Sciatic nerve (tissue), 2 donors: ENCODE data around the gene CDKAL1. TPM values are rescaled to one million over a fixed set of nuclear protein-coding genes. Genes with fewer than 3 reads are reported as not detected.
"Not testable (repeated sequence)": the region's sequence is repeated elsewhere in the genome, so short reads cannot be mapped to it uniquely, and the experiment has no call there.

Source experiments
- ATAC-seq: fragments of 200-7000 bp; cut with Tn5 transposase; one replicate; pipeline ENCODE4 v1.9.1; 2020; ENCODE audit warnings: mild to moderate bottlenecking, moderate library complexity
- DNase-seq: peaks from one replicate; pipeline ENCODE4 v3.0.0-alpha.2; 2020; ENCODE audit warnings: low spot score
- intact Hi-C: fragments of 100-400 bp; cut with DNase I; formaldehyde crosslinking; loops from one replicate; pipeline ENCODE4 v1.14.2; 2022
- total RNA-seq: library from RNA; stranded (reverse); fragmentation: NEBNext Ultra II Directional; extraction: Animal tissue kit (Norgen Biotek cat#: 25700); gene quantifications from one replicate; pipeline ENCODE4 v1.2.1, GENCODE V29; 2021
- donor health status: DM: no; HTN: no; CAD: no.
- donor health status: DM: no; HTN: no; CAD: no.

The CDKAL1 gene
- total RNA-seq, 1 donor from 2014 or later = 20.5 TPM

DNA sequence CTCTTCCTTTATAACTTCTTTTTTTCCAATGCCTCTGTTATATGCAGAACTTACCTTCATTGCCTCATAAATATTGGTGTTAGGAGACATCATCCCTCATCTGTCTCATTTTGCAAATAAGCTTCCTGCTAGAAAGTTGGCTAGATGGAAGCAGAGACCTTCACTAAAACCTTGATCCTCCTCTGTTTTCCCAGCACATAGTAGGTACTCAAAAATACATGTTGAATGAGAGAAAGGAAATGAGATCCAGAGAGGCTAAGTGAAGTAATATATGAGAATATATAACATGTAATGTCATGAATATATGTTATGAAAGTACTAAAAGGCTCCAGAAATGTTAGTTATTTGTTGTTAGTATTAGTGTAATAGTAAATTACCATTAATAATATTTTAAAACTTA, 91.9 kb downstream of the CDKAL1 start:
- intact Hi-C loops = no loop called here
- ATAC-seq (no peak), DNase-seq (no peak)

GRCh38 chr6:20629509-20629908, 95.3 kb downstream of the CDKAL1 start:
- intact Hi-C loops = no loop called here
- DNase-seq = no peak
- no peak for ATAC-seq

GRCh38 chr6:20630136-20630535, 95.9 kb downstream of the CDKAL1 start:
- ATAC-seq = no peak
- intact Hi-C loops = no loop called here
- DNase-seq = no peak

GRCh38 chr6:20630617-20631548, 96.6 kb downstream of the CDKAL1 start:
- ATAC-seq (no peak), DNase-seq (no peak)
- intact Hi-C loops = no loop called here

DNA sequence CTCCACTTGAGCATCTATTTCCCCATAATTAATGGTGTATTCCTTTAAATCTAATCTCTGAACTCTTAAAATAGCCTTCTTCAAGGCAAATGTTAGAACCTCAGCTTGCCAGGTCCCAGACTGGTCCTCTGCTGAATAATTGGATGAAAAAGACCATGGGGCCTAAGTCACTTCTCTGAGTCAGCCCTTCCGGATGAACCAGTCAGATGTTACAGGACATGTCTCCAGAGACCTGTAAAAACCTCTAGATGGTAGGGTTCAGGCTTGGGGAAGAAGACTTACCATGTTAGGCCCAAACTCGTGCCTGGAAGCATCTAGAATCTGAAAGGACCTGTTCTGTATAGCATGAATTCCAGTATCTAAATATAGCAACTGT, 97.3 kb downstream of the CDKAL1 start:
- no peak for ATAC-seq
- intact Hi-C loops = no loop called here

DNA sequence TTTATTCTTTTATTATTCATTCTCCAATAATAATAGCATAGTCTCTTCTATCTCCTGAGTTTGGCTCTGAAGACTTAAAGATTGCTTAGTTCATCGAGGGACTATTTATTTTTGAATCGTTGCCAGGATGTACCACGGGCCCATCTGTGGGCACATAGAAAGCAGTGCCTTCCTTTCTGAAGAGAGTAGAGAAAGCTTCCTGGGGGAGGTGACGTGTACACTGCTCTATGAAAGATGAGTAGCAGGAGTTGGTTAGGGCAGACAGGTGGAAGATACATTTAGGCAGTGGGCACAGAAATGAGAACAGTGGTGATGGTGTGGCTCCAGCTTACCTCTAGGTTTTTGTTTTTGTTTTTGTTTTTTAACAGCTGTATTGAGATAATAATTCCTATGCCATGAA, 98.4 kb downstream of the CDKAL1 start:
- DNase-seq (no peak), ATAC-seq (no peak)
- intact Hi-C loops = no loop called here

More for the DNA sequence above, 97.3 kb downstream of the CDKAL1 start:
- no peak for DNase-seq

GRCh38 chr6:20633566-20634340, 99.5 kb downstream of the CDKAL1 start:
- no peak for ATAC-seq
- intact Hi-C loops = no loop called here

DNA sequence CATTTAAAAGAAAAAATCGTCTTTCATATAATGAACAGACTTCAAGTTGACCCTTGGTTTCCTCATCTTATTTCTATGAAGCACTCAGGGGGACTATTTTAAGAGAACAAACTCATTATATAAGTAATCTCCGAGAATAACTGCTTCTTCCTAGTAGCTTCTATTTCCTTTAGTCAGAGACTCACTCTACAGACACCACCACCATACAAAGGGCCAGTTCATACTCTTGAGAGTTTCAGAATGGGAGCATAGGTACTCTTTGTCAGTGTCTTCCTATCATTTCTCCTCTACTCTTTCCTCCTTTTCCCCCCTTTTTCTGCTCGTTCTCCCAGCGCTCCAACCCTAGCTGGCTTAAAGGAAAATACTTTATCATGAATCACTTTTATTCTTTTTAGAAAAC, 104.9 kb downstream of the CDKAL1 start:
- intact Hi-C loops = no loop called here
- ATAC-seq (no peak), DNase-seq (no peak)

More at GRCh38 chr6:20633566-20634340, 99.5 kb downstream of the CDKAL1 start:
- DNase-seq = no peak

GRCh38 chr6:20640181-20640580, 105.9 kb downstream of the CDKAL1 start:
- intact Hi-C loops = no loop called here
- no peak for DNase-seq
- ATAC-seq = no peak

DNA sequence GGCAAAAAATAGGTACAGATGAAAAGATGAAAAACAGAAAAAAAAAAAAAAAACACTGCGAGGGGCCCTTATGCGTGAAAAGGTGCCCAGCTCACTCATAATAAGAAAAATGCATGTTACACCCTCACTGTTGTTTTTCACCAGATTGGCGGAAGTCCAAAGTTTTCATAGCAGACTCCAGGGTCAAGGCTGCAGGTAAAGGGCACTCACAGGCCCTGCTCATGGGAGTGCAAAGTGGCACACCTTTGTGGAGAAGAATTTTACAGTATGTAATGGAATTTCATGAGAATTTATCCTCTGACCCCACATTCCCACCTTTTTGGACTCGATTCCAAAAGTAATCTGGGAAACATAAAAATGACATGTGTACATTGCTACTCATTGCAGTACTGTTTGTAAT, 108.2 kb downstream of the CDKAL1 start:
- no peak for ATAC-seq
- no peak for DNase-seq
- intact Hi-C loops = no loop called here

DNA sequence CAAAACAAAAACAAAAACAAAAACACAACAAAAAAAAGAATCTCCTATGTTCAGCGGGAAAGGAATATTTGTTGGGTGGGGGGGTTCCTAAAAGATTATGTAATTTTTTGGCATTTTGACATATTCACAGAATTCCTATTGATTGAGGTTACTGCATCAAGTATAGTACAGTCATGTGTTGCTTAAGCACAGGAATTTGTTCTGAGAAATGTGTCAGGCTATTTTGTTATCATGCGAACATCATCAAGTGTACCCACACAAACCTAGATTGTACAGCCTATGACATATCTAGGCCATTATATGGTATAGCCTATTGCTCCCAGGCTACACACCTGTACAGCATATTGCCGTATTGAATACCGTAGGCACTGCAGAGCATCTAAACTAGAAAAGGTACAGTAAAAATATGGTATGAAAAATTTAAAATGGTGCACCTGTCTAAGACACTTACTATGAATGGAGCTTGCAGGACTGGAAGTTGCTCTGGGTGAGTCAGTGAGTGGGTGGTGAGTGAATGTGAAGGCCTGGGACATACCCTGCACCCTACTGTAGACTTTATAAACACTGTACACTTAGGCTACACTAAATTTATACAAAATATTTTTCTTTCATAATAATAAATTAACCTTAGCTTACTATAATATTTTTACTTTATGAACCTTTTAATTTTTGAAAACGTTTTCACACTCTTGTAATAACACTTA, 110.6 kb downstream of the CDKAL1 start:
- DNase-seq (no peak), ATAC-seq (no peak)
- intact Hi-C loops = no loop called here

DNA sequence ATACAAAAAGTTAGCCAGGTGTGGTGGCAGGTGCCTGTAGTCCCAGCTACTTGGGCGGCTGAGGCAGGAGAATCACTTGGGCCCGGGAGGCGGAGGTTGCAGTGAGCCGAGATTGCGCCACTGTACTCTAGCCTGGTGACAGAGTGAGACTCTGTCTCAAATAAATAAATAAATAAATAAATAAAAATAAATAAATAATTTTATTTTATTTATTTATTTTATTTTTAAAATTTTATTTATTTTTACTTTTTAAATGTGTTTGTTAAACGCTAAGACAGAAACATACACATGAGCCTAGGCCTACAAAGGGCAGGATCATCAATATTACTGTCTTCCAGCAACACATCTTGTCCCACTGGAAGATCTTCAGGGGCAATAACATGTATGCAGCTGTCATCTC, 111.3 kb downstream of the CDKAL1 start:
- ATAC-seq, intact Hi-C loops, DNase-seq: not testable (repeated sequence)

DNA sequence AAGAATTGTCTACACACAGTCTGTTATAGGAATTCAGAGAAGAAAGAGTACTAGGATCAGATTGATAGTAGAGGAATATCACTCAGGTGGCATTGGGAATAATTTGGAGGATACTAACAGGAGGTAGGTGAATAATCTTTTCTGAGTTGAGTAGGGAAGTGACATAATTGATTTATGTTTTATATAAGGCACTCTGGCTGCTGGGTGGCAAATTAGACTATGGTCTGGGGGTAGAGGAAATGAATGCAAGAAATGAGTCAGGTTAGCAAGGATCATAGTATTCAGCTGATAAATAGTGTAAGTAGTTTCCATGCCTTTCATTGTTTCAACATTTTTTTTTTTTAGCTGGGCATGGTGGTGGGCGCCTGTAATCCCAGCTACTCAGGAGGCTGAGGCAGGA, 113.3 kb downstream of the CDKAL1 start:
- DNase-seq (no peak), ATAC-seq (no peak)
- intact Hi-C loops = no loop called here

DNA sequence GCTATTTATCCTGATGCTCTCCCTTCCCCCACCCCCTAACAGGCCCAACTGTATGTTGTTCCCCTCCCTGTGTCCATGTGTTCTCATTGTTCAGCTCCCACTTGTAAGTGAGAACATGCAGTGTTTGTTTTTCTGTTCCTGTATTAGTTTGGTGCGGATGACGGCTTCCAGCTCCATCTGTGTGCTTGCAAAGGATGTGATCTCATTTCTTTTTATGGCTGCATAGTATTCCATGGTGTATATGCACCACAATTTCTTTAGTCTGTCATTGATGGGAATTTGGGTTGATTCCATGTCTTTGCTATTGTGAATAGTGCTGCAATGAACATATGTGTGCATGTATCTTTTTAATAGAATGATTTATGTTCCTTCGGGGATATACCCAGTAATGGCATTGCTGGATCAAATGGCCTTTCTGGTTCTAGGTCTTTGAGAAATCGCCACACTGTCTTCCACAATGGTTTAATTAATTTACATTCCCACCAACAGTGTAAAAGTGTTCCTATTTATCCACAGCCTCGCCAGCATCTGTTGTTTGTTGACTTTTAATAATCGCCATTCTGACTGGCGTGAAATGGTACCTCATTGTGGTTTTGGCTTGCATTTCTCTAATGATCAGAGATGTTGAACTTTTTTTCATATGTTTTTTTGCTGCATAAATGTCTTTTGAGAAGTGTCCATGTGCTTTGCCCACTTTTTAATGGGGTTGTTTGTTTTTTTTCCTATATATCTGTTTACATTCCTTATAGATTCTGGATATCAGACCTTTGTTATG, 115.6 kb downstream of the CDKAL1 start:
- DNase-seq, intact Hi-C loops, ATAC-seq: not testable (repeated sequence)

- no peak for DNase-seq
- no peak for ATAC-seq
- intact Hi-C loops = no loop called here
Observed at GRCh38 chr6:20652299-20653084, 118.2 kb downstream of the CDKAL1 start.

- DNase-seq = no peak
- intact Hi-C loops = no loop called here
- ATAC-seq = no peak
Observed at GRCh38 chr6:20653085-20653479, 118.8 kb downstream of the CDKAL1 start.

DNA sequence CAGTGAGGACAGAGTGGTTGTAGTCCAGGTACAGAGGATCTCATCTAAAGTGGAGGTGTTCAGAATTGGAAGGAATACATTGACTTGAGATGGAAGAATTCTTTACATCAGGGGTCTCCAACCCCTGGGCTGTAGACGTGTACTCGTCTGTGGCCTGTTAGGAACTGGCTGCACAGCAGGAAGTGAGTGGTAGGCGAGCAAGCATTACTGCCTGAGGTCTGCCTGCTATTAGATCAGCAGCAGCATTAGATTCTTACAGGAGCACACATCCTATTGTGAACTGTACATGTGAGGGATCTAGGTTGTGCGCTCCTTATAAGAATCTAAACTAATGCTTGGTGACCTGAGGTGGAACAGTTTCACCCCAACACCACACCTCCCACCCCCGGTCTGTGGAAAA, 121.1 kb downstream of the CDKAL1 start:
- ATAC-seq (no peak), DNase-seq (no peak)
- intact Hi-C loops = no loop called here

DNA sequence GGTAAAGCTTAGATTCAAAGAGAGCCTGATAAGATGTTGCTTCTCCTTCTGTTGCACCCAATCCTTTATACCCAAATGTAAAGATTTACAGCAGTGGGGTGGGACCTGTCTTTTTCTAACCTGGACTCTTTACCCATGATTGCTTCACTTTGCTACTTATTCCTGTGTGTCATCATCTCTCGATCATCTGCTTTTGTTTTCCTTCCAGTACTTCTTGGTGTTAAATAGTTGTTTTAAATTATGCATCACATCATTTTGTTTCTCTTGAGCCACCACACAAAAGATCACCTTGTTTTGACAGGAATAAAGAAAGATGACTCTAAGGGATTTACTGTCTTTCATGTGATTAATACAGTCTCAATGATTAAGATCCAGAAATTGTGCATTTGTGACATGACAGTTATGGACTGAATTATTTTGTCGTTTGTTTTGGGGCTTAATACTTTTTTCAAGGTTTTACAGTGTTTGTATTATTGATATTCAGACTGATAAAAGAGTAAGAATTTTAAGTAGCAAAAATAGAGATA, 123.1 kb downstream of the CDKAL1 start:
- ATAC-seq (no peak), DNase-seq (no peak)
- intact Hi-C loops = no loop called here
